HT-29 (cell line): ENCODE data around the gene GABBR2. TPM values are rescaled to one million over a fixed set of nuclear protein-coding genes. Genes with fewer than 3 reads are reported as not detected.

Source experiments
- DNase-seq: peaks from one replicate; pipeline ENCODE4 v3.0.0-alpha.2; 2015; ENCODE audit warnings: low spot score
- total RNA-seq: library from RNA; depleted of rRNA; stranded (reverse); fragments of >200 nt; shearing (Covaris generic); gene quantifications from 2 replicates; pipeline ENCODE4 v1.2.3, GENCODE V29; 2014; rRNA removed

Gene GABBR2
- total RNA-seq, 1 experiment from 2014 or later = not detected

DNA sequence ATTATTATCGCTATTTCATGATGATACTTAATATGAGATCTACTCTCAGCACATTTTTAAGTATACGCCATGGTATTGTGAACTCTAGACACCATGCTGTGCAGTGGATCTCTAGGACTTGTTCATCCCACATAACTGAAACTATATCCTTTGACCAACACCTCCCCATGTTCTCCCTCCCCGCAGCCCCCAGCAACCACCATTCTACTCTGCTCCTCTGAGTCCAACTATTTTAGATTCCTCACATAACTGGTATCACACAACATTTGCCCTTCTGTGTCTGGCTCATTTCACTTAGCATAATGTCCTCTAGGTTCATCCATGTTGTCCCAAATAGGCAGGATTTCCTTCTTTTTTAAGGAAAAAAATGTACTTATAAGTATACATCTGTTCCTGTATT lies 446.7 kb downstream of the GABBR2 start:
- no peak for DNase-seq

DNA sequence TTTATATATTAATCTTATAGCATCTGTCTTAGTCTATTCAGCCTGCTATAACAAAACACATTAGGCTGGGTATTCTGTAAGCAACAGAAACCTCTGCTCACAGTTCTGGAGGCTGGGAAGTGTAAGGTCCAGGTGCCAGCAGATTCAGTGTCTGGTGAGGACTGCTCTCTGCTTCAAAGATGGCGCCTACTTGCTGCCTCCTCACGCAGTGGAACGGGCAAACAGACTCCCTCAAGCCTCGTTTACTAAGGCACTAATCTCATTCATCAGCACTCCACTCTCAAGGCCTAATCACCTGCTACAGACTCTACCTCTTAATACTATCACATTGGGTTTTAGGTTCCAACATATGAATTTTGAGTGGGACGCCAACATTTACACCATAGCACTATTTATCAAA lies 448.1 kb downstream of the GABBR2 start:
- DNase-seq = no peak

DNA sequence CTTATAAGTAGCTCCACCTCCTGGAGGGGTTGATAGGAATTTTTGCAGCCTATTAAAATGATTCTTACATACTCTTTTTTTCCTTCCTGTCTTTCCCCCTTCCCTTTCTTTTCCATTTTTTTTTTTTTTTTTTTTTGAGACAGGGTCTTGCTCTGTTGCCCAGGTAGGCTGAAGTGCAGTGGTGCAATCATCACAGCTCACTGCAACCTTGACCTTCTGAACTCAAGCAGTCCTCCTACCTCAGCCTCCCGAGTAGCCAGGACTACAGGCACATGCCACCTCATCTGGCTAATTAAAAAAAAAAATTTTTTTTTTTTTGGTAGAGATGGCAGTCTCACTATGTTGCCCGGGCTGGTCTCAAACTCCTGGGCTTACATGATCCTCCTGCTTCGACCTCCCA lies 448.9 kb downstream of the GABBR2 start:
- DNase-seq = no peak

DNA sequence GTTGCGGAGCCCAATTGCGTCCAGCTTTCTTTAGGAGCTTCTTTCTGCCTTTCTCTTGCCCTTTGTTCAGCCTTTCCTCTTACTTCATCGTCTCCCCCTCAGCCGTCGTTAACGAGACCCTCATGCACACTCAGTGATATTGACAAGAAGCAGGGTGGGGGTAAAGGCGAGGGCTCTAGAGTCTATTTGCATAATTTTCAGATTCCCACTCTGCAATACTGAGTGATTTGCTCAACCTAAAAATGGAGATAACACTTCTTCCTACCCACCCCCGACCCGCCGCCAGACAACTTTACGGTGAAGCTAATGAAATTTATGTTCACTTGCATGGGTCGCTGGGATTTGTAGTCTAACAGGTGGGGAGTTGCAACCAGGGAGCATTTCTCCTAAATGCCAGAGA lies 452.0 kb downstream of the GABBR2 start:
- peak; percentile 30 for DNase-seq

DNA sequence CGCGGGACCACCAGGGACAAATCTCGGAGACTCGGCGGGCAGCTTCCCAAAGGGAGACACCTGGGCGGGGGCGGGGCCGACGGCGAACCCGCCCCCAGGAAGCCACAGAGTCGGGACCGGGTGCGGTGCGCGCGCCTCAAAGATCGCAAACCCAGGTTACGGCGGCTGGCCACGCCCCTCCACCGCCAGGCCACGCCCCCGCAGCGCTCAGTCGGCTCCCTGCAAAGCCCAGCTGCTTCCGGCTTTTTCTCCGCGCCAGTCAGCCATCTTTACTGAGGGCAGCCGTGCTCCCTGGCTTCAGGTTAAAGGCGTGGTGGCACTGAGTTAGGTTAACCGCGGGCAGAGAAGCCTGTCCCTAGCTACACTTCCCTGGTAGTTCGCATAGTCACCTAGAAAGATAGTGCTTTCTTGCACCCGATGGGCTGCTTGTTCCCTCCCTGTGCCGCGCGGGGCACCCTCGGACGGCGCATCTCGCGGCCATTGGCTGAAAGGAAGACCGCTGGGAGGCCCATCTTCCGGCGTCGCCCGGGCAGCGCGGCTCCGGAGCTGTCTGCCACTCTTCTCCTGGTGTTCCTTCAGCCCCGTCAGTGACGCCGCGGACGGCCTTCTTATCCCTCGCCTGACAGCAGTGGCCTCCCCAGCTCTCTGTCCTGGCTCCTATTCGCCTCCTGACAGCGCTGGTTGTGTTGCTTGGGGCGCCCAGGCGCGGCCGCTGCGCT lies 453.0 kb downstream of the GABBR2 start, which contains the start of gene TBC1D2:
Gene TBC1D2 (minus strand): TSS at position 72 of the 719 bp plus-strand sequence. CDS start 108 bp downstream, outside the sequence.
- DNase-seq = peak; percentile 97

DNA sequence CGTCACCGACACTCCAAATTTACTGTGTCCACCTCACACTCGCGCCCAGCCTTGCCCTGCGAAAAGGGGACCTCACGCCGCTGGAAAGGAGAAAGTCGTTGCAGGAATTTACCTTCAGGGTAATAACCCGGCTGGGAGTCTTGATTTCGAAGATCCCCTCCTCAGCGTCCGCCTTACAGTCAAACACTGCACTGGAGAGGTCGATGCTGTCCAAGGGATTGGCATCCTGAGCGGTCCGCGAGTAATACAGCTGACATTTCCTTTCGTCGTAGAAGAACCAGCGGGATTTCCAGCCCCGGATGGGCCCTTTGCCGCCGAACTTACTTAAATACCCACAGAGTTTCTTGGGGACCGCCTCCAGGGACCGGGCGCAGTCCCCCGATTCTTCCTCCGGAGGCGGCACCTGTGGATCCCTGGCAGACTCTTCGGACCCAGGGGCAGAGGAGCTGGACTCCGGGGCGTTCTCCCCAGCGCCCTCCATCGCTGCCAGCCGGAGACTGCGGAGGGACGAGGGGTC lies 453.6 kb downstream of the GABBR2 start:
- DNase-seq = no peak

DNA sequence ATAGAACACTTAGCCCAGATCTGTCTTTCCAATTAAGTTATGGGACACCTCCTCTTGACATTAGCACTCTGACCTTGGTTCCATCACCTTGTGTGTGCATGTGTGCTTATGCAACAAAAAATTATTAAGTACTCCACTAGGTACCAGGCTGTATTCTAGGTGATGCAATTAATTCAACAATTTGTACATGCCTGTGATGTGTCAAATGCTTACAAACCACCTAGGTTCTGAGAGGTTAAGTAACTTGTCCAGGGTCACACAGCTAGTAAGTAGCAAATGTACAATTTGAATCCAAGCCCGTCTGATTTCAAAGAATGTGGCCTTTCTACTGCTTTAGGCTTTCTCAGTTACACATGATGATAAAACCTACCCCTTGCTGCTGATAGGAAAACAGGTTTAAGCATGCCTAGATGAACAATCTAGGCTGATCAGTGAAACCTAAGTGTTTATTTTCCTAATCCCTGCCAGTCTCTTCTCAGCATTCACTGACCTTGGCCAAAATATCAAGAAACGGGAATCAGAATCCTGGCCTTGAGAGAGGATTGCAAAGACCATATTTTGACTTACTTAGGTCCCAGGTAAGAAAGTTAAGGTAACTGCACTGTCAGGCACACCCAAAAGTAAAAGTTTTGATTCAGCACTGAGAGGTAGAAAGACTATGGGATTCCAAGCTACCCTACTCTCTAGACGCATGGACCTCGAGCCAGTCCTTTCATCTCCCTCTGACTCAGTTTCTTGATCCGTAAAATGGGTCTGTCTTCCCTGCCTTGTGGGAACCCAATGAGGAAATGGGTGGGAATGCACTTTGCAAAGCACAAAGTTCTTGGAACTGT lies 454.3 kb downstream of the GABBR2 start:
- DNase-seq = no peak

DNA sequence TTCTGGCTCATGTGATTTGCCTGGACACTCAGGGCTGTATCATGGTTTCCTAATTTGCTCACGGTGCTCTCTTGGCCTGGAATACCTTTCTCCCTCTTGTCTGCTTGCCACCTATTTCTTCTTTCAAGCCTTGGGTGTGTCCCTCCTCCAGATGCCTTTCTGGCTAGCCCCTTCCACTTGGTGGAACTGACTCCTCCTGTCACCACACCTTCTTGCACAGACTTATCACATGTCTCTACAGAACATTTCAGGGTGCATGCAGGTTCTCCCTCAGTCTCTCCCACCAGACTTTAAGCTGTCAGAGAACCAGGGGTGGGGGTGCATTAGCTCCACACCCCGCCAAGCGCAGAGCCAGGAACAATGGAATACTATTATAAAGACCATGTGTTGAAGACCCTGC lies 455.2 kb downstream of the GABBR2 start:
- DNase-seq = no peak

DNA sequence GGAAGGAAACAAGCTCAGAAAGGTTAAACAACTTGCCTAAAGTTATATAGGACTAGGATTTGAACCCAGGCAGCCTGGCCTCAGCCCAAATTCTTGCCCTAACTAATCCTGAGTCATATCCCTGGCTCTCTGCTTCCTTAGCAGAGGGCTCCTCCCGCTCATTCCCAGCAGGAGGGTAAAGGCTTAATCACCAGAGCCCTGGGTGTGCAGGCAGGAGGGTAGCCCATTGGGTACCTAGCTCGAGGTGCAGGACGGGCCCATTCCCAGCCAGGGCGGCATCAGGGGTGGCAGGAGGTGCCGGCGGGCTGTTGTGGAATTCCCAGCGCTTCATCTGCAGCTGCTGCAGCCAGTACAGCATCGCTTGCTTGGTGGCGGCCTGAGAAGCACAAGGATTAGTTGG lies 457.2 kb downstream of the GABBR2 start:
- peak; percentile 29 for DNase-seq

DNA sequence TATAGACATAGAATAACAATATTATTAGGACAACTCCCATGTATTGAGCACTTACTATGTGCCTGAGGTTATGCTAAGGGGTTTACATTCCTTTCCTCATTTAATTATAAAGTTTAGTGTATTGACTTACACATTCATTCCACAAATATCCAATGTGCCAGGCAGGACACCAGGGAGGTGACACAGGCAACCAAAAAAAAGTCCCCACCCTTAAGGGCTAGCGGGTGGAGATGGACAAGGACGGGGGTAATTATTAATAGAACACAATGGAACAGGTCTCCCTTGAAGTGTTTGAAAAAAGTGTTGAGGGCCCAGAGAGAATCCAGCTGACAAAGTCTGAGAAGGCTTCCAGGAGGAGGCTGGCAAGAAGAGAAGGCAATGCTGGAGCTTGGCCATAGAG lies 459.0 kb downstream of the GABBR2 start:
- DNase-seq = no peak

DNA sequence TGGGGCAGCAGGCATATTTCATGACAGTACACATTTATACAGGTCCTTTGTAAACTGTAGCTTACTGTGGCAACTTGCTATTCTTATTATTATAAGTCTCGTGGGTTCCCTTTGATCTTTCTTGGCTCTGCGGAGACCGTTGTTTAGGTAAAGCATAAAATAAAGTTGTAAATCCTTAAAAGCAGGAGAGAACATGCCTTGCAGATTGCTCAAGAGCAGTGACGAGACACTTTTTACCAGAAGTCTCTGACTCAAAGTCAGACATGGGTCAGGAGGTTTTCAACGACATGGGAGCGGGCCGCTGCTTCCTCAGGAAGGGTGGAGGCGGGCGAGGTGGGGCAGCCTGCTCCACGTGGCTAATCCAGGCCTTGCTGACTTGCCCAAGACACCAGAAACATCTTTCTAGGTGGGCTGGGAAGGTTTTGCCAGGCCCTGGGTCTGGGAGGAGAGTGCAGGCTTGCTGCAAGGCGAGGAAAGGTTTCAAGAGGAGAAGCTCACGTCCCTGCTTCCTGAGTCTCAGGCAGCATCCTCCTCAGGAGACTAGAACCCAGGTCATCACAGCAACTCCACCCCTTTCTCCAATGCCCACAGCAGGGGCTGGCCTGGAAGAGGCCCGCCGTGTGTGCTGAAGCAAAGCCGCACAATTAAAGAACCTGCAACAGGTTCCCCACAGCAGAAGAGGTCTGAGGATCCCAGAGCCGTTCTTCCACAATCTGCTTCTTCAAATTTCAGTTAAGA lies 459.8 kb downstream of the GABBR2 start:
- DNase-seq = peak; percentile 81

DNA sequence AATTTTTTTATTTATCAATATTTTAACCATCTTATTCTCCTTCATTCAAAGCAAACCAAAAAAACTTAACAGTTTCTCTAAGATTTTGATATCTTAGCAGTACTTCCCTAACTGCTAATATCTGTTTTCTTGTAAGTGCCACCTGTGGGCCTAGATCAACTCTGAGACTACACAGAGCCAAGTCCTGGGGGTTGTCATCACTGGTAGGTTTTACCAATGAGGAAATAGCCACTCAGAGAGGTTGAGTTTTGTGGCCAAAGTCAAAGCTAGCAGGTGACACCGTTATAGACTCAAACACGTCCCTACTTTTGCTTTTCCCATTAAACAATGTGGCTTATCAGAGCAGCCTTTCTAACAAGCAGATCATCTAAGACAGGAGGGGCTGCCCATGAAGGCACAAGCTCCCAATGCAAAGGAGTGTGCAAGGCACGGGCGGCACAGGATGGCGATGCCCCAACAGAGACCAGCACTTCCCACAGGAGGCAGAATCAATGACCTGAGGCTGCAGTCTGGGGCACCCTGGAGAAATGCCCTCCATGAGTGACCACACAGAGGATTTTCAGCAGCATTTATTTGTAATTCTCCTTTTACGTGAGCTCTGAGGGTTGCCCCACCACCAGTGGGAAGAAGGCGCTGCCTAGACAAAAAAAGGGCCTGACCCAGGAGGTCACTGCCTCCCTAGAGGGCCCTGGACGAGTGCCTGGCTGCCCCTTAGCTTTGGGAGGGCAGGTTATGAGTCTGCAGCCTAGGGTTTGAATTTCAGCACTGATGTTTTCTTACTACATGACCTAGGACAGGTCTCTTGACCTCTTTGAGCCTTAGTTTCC lies 460.7 kb downstream of the GABBR2 start:
- DNase-seq = no peak

DNA sequence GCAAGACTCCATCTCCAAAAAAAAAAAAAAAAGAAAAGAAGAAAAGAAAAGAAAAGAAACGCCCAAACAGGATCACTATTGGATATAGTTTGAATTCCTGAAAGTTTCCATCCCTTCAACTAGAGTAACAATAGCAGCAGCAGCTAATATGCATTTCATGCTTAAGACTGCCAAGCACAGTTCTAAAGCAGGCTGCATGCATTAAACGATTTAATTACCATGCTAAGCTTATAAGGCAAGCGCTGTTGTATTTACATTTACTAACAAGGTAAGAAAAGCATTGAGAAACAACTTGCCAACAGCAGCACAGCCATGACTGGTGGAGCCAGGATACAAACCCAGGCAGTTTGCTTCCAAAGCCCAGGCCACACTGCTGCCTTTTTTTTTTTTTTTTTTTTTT lies 466.3 kb downstream of the GABBR2 start:
- DNase-seq = no peak

DNA sequence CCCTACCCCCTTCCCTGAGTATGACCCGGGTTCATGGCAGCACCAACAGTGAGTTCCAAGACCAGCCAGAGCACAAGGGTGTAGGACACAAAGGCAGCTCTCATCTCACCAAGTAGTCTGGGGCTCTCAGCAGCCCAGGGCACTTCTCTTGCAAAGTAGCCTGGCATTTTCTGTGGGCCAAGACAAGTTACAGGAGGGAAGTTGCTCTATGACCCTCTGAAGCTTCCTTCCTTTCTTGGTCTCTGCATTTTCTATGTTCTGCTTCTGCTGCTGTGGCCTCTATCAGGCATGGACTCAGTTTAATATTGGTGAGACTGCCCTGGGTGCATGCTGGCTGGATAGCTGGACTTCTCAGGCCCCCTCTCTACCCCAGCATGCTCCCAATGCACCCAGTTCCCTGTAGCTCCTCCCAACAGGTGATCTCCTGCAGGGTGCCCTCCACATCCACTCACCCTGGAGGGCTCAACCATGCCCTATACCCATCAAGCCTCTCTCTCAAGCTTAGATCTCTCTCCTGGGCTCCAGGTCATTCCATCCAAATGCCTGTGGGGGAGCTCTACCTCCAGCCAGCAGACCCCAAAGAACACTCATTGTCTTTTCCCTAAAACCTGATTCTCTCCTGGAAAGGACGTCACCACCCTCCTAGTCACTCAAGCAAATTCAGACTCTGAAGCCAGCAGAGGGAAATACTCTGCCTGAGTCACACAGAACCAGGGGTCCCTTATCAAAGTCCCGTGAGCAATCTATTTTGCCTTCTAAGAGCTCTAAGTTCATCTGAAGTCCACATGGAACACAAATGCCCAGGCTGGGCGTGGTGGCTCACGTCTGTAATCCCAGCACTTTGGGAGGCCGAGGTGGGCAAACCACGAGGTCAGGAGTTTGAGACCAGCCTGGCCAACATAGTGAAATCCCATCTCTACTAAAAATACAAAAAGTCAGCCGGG lies 467.1 kb downstream of the GABBR2 start:
- DNase-seq = no peak

DNA sequence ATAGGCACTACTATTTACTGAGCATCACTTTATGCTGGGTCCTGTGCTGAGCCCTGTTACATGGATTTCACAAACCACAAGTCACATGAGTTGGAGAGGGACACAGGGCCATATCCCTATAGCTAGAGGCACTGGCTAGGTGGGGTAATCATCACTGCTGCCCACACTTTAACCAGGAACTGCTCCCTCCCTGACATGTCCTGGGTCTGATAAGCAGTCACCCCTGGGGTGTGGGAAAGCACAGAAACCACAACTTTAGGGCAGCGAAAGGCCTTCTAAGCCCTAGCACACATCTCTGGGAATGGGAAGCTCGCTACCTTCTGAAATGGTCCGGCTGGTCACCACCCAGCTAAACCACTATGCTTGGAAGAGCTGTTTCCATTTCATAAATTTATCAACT lies 468.3 kb downstream of the GABBR2 start:
- no peak for DNase-seq

Other genes with a start within 250 kb of the GABBR2 start
- gene ANKS6, start 87.6 kb upstream of the GABBR2 start, total RNA-seq = 43.7 and 47.8 TPM in 2 replicates
- 39.1 and 53.2 TPM in 2 replicates for gene GALNT12, start 98.7 kb upstream of the GABBR2 start, total RNA-seq
- gene COL15A1, start 235.0 kb upstream of the GABBR2 start, total RNA-seq = not detected in 2 replicates